DMS79 treated with DMSO at 0.1 percent for 48 hours (cell line): ENCODE results near the gene HTR2C.
A peak's percentile ranks its signal among the peaks of the same experiment; 100 is the strongest.
"Not testable (repeated sequence)": the region's sequence is repeated elsewhere in the genome, so short reads cannot be mapped to it uniquely, and the experiment has no call there.

Experiments
- DNase-seq: peaks from one replicate; lab custom pipeline; 2025; lab: John Stamatoyannopoulos, UW

Gene HTR2C

DNA sequence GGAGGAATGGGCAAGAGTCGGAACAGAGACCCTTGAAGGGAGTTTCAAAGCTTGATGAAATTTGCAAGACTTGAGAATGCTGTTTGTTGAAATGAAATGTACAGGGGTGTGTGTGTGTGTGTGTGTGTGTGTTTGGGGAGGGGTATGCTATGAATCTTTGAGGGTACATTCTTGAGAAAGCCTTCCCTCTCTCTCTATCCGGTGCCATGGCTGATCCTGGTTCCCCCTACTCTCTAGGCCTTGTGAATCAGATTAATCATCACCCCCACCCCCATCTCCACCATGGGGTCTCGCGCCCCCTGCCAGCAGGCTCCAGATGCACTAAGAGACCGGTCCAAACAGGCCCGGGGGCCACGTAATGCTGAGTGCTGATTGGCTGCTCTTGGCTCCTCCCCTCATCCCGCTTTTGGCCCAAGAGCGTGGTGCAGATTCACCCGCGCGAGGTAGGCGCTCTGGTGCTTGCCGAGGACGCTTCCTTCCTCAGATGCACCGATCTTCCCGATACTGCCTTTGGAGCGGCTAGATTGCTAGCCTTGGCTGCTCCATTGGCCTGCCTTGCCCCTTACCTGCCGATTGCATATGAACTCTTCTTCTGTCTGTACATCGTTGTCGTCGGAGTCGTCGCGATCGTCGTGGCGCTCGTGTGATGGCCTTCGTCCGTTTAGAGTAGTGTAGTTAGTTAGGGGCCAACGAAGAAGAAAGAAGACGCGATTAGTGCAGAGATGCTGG lies at the start of gene HTR2C:
TSS of gene HTR2C (plus strand) at position 441 of the 729 bp plus-strand sequence. CDS start 142,851 bp downstream, outside the sequence.
- no peak for DNase-seq

GRCh38 chrX:114580336-114580735 lies 3.5 kb upstream of the HTR2C start:
- no peak for DNase-seq

GRCh38 chrX:114581528-114582263 lies 2.2 kb upstream of the HTR2C start:
- DNase-seq = no peak

DNA sequence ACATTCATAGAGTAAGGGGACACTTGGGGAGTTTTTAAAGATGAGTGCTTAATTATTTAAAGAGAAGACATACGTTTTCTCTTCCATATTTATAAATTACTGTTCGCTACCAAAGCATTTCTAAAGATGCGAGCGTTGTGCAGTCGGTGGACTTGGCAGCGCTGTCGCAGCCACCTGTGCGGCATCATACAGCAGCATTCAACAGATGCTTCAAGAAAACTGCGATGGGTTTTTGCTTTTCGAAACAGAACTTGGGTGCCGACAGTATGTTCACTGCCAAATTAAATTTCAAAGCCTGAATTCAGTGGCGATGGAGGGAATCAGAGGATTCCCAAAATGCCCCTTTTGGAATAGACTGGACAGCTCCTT lies 1.6 kb upstream of the HTR2C start:
- no peak for DNase-seq

DNA sequence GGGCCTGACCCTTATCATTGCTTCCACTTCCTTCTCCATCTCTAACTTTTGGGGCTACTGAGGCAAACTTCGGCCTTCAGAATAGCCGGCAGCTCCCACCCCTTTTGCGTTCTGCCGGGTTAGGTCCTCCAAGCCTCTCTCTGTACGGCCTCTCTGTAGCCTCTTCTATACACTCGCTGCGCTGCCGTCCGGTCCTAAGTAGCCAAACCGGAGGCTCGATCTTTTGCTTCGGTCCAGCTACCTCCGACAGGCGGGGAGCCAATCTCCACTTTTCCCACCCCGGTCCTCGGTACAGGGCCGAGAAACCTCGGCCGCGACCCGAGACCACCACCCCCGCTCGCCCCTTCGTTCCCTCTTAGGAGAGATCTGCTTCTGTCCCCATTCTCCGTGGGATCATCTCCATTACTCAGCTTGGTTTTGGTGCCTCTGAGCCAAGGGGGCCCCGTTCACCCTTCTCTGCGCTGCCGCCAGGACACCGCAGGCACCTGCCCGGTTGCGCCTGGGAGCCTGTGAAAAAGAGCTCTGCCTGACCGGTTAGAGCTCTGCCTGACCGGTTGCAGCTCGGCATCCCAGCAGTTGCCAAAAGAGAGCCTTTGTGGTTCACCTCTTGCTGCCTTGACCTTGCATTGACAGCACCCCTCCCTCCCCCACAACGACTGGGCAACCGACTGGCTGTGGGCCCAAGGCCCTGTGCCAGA lies 1.0 kb upstream of the HTR2C start:
- no peak for DNase-seq

DNA sequence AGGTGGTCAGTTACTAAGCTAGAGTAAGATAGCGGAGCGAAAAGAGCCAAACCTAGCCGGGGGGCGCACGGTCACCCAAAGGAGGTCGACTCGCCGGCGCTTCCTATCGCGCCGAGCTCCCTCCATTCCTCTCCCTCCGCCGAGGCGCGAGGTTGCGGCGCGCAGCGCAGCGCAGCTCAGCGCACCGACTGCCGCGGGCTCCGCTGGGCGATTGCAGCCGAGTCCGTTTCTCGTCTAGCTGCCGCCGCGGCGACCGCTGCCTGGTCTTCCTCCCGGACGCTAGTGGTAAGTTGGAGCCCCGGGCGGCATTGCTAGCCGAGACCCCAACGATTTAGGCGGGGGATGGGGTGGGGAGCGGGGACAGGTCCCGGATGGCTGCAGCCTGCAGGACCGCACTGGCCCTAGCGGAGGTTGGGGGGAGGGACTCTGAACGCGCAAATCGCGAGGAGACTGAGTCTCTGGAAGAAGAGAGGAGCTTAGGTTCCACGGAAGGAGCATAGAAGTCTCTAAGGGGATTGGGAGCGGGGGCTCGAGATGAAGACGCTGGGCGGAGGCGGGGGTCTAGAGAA lies 573 bp downstream of the HTR2C start:
- no peak for DNase-seq

- no peak for DNase-seq
Observed at GRCh38 chrX:114584983-114585842, 1.3 kb downstream of the HTR2C start.

- DNase-seq = no peak
Observed at GRCh38 chrX:114591121-114591520, 7.2 kb downstream of the HTR2C start.

- DNase-seq = no peak
Observed at GRCh38 chrX:114599305-114599704, 15.4 kb downstream of the HTR2C start.

- DNase-seq = no peak
Observed at GRCh38 chrX:114599911-114600310, 16.0 kb downstream of the HTR2C start.

GRCh38 chrX:114606619-114607018 lies 22.7 kb downstream of the HTR2C start:
- DNase-seq = not testable (repeated sequence)

- DNase-seq = peak; percentile 0
Observed at GRCh38 chrX:114611018-114611619, 27.2 kb downstream of the HTR2C start.

GRCh38 chrX:114615765-114616164 lies 31.9 kb downstream of the HTR2C start:
- DNase-seq = no peak

- no peak for DNase-seq
Observed at GRCh38 chrX:114619874-114620273, 36.0 kb downstream of the HTR2C start.

DNA sequence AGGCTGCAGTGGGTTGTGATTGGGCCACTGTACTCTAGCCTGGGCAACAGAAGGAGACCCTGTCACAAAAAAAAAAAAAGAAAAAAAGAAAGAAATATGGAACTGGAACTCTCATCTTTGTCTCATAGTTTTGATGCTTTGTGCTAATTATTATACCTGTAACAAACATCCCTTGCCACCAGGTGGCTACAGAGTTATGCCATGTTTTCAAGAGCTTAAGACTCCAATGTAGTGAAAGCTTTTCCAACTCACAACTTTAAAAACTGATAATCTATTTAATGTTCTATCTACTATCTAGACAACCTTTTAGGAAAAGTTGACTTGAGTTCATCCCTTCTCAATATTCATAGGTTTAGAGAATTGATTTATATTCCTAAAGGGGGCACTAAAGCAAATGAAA lies 42.4 kb downstream of the HTR2C start:
- no peak for DNase-seq

- no peak for DNase-seq
Observed at GRCh38 chrX:114635986-114636385, 52.1 kb downstream of the HTR2C start.

GRCh38 chrX:114650351-114650750 lies 66.5 kb downstream of the HTR2C start:
- DNase-seq = no peak

DNA sequence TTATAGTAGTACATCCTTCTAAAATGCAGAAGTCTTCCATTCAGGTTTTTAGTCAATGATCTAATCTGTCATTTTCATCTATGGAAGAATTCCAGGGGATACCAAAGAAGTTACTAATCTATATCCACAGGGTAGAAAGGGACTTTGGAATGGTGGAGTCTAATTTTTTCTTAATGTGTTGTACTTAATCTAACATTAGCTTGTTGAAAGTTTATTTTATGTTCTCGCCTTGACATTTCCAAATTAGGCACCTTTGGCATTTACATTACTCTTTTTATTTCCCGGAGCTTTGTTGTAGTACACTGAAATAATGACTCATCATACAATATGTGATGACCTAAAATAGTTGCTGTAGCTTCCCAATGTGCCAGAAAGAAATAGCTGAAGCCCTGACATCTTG lies 91.5 kb downstream of the HTR2C start:
- DNase-seq = no peak

- DNase-seq = not testable (repeated sequence)
Observed at GRCh38 chrX:114700533-114700932, 116.6 kb downstream of the HTR2C start.

GRCh38 chrX:114709406-114709805 lies 125.5 kb downstream of the HTR2C start:
- no peak for DNase-seq

- no peak for DNase-seq
Observed at GRCh38 chrX:114710571-114710970, 126.7 kb downstream of the HTR2C start.
